Measurements from ENCODE around the gene SARM1. TPM values are rescaled to one million over a fixed set of nuclear protein-coding genes. Genes with fewer than 3 reads are reported as not detected.

Gene SARM1
- total and polyA plus RNA-seq, 2 donors (not counting 3 experiments of a cell fraction or from before 2014, with no cell fraction given): 5.6 to 7.0 TPM

GRCh38 chr17:28416703-28417311 is 45.3 kb downstream of the SARM1 start:
- Histone ChIP-seq H3K27me3 (ENCODE audit: control insufficient read depth in 2 of 2, insufficient read depth in 2 of 2, low read length in 2 of 2) (peaks cover 9 to 19% of the 10 kb centered on the region in 2 experiments), H3K9ac (replicated peaks; ENCODE audit: extremely low read depth, insufficient read depth, low read length) (no peak overlapping the region), H3K27ac (ENCODE audit: insufficient read depth, low read depth, low read length) (no peak overlapping the region), H2AFZ (ENCODE audit: low read depth, low read length) (no peak overlapping the region), H3K9me3 (replicated peaks; ENCODE audit: control insufficient read depth, insufficient read depth, low read length) (no peaks in the 10 kb centered on the region), H4K20me1 (replicated peaks; ENCODE audit: control insufficient read depth, extremely low read depth, insufficient read depth, low read length) (no peaks in the 10 kb centered on the region), H3K4me3 (replicated peaks in 1 of 3; ENCODE audit: insufficient read depth in 1 of 3, low read depth in 1 of 3, low read length in 3 of 3) (no peak overlapping the region), H3K79me2 (ENCODE audit: control insufficient read depth, insufficient read depth, low read length) (no peaks in the 10 kb centered on the region), H3K4me1 (ENCODE audit: control insufficient read depth, extremely low read depth, insufficient read depth, low read length) (no peaks in the 10 kb centered on the region), H3K36me3 (ENCODE audit: control insufficient read depth in 2 of 2, extremely low read depth in 1 of 2, insufficient read depth in 2 of 2, low read length in 2 of 2) (no peaks in the 10 kb centered on the region), H3K4me2 (ENCODE audit: insufficient read depth, low read length) (no peak overlapping the region), H3K9me1 (replicated peaks; ENCODE audit: control insufficient read depth, extremely low read depth, insufficient read depth, low read length) (no peaks in the 10 kb centered on the region)
- intact Hi-C loops (cut with micrococcal nuclease) (loop anchor here (1.0 to 2.0 kb wide), 3 partner anchors 36 to 70 kb away; partner anchors contain the start of gene POLDIP2), dilution Hi-C loops (cut with MboI; ENCODE audit: extremely low pct_ligation_motif_present, low sequenced_read_pairs) (no loop called here)
- peak; percentile 91 for FAIRE-seq
- POLR2A ChIA-PET: no interaction called here
- peak; percentile 61 for DNase-seq (ENCODE audit: low read depth, low spot score)
- no TSS peak for BruUV-seq (replicated peaks)
- TF ChIP-seq MYC (IDR thresholded peaks at IDR 0.05; ENCODE audit: low read depth, low read length) (no peak), FOS (IDR thresholded peaks at IDR 0.05; ENCODE audit: borderline replicate concordance, insufficient read depth, low read length) (no peak), POLR2A (IDR thresholded peaks at IDR 0.05; ENCODE audit: low read depth, low read length) (no peak), GATA2 (IDR thresholded peaks at IDR 0.05; ENCODE audit: insufficient read depth, insufficient read length, low read depth, low read length) (no peak), POLR2AphosphoS5 (IDR thresholded peaks at IDR 0.05; ENCODE audit: insufficient read depth, low read depth, low read length) (no peak), CTCF (IDR thresholded peaks at IDR 0.05; ENCODE audit: extremely low read depth in 1 of 2, insufficient read depth in 1 of 2, low read depth in 1 of 2, low read length in 2 of 2) (peak; percentile 76 to 85), JUN (IDR thresholded peaks at IDR 0.05; ENCODE audit: borderline replicate concordance, insufficient read depth, insufficient read length, low read depth) (no peak), MAX (IDR thresholded peaks at IDR 0.05; ENCODE audit: insufficient read depth, insufficient read length) (no peak)
- CTCF ChIA-PET: interaction anchor here (0.6 to 3.1 kb wide), 35 partner anchors 9 to 611 kb away, joined by 3 to 36 read pairs (median 6); partner anchors contain the start of genes IFT20, POLDIP2, SARM1 and SEBOX
